Cardiac muscle cell (in vitro differentiated cells and primary cell): ENCODE results near the gene KCNIP1. TPM values are rescaled to one million over a fixed set of nuclear protein-coding genes. Genes with fewer than 3 reads are reported as not detected.

Experiments
- DNase-seq, 2 donors: peaks; one replicate each; pipeline versions ENCODE4 v3.0.0 to v3.0.0-alpha.2; 2010 to 2017; ENCODE audit warnings: low read depth in 1 of 2, low spot score in 1 of 2
- H3K27ac ChIP-seq: fragments of 200-600 bp; sonication (generic); 2 replicates; pipeline ENCODE4 v1.5.1; 2016
- H3K27me3 ChIP-seq: fragments of 200-600 bp; sonication (generic); 2 replicates; pipeline ENCODE4 v1.6.0; 2016; ENCODE audit warnings: control low read depth
- H3K36me3 ChIP-seq: fragments of 200-600 bp; sonication (generic); 2 replicates; pipeline ENCODE4 v1.5.1; 2016; ENCODE audit warnings: control low read depth
- H3K4me1 ChIP-seq: fragments of 200-600 bp; sonication (generic); 2 replicates; pipeline ENCODE4 v1.8.1; 2017; ENCODE audit warnings: low read depth, mild to moderate bottlenecking, mixed run types
- H3K4me3 ChIP-seq: fragments of 200-600 bp; sonication (generic); 2 replicates; pipeline ENCODE4 v1.5.1; 2016; ENCODE audit warnings: mild to moderate bottlenecking
- H3K9me3 ChIP-seq: fragments of 200-600 bp; sonication (generic); 2 replicates; pipeline ENCODE4 v1.5.1; 2017; ENCODE audit warnings: low read depth, mild to moderate bottlenecking, control low read depth
- polyA plus RNA-seq: library from polyadenylated mRNA; unstranded; fragments of >200 nt; fragmentation: Nextera tagmentation; extraction: Ambion mirVana; gene quantifications from 2 replicates; pipeline ENCODE4 v1.2.1, GENCODE V29; 2016
- total RNA-seq: library from RNA; depleted of rRNA; stranded (reverse); fragments of >200 nt; gene quantifications from 2 replicates; pipeline ENCODE4 v1.2.3, GENCODE V29; 2016
- TF ChIP-seq, protein P1 (sequence below): IDR thresholded peaks from 2 replicates; pipeline ENCODE4 v1.5.1; 2012; ENCODE audit warnings: low read depth, mild to moderate bottlenecking, low read length

KCNIP1 gene
- total and polyA plus RNA-seq, 2 experiments from 2014 or later, result 0.09 TPM; not detected in 1

DNA sequence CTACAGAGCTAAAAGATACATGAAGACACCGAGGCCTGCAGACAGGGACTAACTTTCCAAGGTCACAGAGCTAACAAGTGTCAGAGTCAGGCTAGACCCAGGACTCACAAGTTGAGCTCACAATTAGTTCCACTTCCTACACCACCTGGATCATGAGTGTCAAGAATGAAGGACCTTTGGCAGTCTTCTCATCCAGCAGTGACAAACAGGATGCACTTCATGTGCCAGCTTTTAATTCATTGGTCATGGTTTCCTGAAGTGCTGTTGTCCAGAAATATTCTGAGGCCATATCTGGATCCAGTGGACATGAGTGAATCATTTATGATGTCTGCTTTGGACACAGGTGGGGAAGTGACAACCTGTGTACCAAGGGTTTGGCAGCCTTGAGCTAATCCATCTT is 77.4 kb downstream of the KCNIP1 start:
- TF ChIP-seq, protein P1, sequence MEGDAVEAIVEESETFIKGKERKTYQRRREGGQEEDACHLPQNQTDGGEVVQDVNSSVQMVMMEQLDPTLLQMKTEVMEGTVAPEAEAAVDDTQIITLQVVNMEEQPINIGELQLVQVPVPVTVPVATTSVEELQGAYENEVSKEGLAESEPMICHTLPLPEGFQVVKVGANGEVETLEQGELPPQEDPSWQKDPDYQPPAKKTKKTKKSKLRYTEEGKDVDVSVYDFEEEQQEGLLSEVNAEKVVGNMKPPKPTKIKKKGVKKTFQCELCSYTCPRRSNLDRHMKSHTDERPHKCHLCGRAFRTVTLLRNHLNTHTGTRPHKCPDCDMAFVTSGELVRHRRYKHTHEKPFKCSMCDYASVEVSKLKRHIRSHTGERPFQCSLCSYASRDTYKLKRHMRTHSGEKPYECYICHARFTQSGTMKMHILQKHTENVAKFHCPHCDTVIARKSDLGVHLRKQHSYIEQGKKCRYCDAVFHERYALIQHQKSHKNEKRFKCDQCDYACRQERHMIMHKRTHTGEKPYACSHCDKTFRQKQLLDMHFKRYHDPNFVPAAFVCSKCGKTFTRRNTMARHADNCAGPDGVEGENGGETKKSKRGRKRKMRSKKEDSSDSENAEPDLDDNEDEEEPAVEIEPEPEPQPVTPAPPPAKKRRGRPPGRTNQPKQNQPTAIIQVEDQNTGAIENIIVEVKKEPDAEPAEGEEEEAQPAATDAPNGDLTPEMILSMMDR, result no peak
- H3K4me3 ChIP-seq, result no peak overlapping the region
- H3K4me1 ChIP-seq, result no peaks in the 10 kb centered on the region
- no peaks in the 10 kb centered on the region for H3K9me3 ChIP-seq
- no peaks in the 10 kb centered on the region for H3K27me3 ChIP-seq
- no peak for DNase-seq
- no peak overlapping the region for H3K27ac ChIP-seq
- no peaks in the 10 kb centered on the region for H3K36me3 ChIP-seq

DNA sequence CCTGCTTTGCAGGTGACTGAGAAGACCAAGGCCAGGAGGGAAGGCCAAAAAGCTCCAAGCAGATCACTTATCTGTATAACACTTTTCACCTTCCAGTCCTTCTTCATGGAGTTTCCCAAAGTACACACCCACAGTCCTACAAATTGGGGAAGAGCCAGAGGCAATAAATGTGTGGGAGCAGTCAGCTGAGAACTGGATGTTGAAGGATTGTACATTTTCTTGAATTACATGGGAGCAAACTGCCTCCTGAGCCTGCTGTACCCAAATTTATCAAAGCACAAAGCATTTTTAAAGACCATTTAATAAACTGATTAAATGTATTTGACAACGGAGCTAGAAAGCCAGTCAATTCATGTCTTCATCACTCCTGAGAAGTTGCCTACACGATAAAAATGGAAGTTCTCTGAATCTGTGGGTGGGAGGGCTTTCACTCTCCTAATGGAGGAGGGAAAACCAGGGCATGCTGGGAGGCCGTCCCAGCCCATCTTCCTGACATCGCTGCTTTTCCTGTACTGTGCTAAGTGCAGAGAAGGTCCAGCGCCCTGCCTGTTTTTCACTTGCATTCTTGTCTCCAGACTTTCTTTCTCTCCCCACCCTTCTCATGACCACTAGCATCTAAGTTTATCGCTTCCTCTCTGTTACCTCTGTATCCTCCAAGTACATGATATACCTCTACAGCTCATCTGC is 79.0 kb downstream of the KCNIP1 start:
- no peaks in the 10 kb centered on the region for H3K4me1 ChIP-seq
- H3K27ac ChIP-seq, result no peak overlapping the region
- no peak for DNase-seq
- no peaks in the 10 kb centered on the region for H3K9me3 ChIP-seq
- TF ChIP-seq, protein P1, result no peak
- H3K4me3 ChIP-seq, result no peak overlapping the region
- no peaks in the 10 kb centered on the region for H3K27me3 ChIP-seq
- no peaks in the 10 kb centered on the region for H3K36me3 ChIP-seq

- H3K27ac ChIP-seq, result no peak overlapping the region
- DNase-seq, result no peak
- no peaks in the 10 kb centered on the region for H3K27me3 ChIP-seq
- TF ChIP-seq, protein P1, result no peak
- H3K9me3 ChIP-seq, result no peaks in the 10 kb centered on the region
- no peaks in the 10 kb centered on the region for H3K36me3 ChIP-seq
- no peak overlapping the region for H3K4me3 ChIP-seq
- no peaks in the 10 kb centered on the region for H3K4me1 ChIP-seq
Observed at GRCh38 chr5:170584003-170584402, 80.2 kb downstream of the KCNIP1 start.

DNA sequence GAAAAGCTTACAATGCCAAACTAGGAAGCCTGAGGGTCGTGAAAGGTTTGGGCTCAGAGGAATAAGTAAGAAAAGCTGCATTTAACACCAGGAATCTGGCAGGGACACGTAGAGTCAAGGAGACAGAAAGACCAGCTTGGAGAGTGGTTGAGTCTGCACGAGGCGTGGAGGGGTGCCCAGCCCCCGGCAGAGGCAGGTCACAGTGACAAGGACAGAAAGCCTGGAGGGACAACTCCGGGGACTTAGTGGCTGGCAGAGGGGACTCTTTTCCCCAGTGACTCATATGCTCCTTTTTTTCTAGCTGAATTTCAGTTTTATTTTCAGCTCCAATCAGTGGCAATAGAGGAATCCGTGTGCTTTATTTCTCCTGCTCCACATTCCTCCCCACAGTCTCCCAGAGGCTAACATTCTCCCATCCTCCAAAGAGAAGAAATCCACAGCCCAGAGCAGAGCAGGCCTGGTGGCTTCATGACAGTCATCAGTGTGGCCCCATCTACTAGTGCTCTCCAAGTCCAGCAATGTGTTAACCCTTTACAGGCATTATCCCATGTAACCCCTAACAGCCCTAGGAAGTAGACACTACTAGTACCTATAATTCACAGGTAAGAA is 80.7 kb downstream of the KCNIP1 start:
- no peaks in the 10 kb centered on the region for H3K27me3 ChIP-seq
- H3K4me3 ChIP-seq, result no peak overlapping the region
- H3K36me3 ChIP-seq, result no peaks in the 10 kb centered on the region
- no peak for DNase-seq
- TF ChIP-seq, protein P1, result no peak
- H3K27ac ChIP-seq, result no peak overlapping the region
- no peaks in the 10 kb centered on the region for H3K9me3 ChIP-seq
- H3K4me1 ChIP-seq, result no peaks in the 10 kb centered on the region

DNA sequence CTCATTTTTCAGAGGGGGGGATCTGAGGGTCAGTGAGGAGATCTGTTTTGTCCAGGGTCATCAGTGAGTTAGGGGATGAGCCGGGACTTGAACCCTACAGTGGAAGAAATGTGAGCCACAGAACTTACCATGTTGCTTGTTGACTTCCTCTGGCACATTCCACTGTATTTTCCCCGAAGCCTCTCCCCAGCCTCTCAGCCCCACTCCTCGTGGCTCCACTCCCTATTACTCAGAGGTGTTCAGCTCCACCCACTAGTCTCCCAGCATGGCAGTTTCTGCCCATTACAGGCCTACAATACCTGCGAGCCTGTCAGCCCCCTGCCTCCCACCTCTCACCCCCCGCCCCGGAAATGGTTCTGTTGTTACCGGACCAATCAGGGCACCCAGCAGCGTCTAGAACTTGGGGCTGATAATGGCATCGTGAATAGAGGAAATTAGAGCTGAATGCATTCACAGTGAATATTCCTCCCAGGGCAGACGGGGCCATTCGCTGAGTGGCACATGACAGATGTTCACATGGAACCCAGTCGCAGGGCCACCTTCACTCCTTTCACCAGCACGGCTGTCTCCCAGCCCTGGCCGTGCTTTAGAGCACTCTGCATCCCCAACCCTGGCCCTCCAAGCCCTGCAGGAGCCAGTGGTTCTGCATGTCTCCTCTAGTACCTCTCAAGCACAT is 81.6 kb downstream of the KCNIP1 start:
- Histone ChIP-seq H3K4me3 (no peak overlapping the region), H3K4me1 (no peaks in the 10 kb centered on the region), H3K9me3 (no peaks in the 10 kb centered on the region), H3K36me3 (no peaks in the 10 kb centered on the region), H3K27ac (no peak overlapping the region), H3K27me3 (no peaks in the 10 kb centered on the region)
- no peak for DNase-seq
- TF ChIP-seq, protein P1, result no peak
